ENCODE data around the gene ZMIZ1.

ZMIZ1 gene

GRCh38 chr10:79079490-79080355 is 11.0 kb downstream of the ZMIZ1 start:
- H3K4me1 ChIP-seq (ENCODE audit: control insufficient read depth in 5 of 5, insufficient read depth in 5 of 5, low read length in 5 of 5) = peaks cover 54 to 100% (median 98%) of the 10 kb centered on the region in 5 donors
- H3K4me3 ChIP-seq (ENCODE audit: low read depth in 1 of 5, low read length in 5 of 5) = peak overlapping the region in 4 of 5 donors; percentile 11 to 36 (median 18)
- no peaks in the 10 kb centered on the region for H3K9me3 ChIP-seq (ENCODE audit: control insufficient read depth in 5 of 5, low read length in 5 of 5)
- H3K36me3 ChIP-seq (ENCODE audit: control insufficient read depth in 5 of 5, insufficient read depth in 5 of 5, low read length in 5 of 5) = peaks cover 0 to 3% (median 0%) of the 10 kb centered on the region in 5 donors
- H3K27ac ChIP-seq (ENCODE audit: low read depth, low read length) = peak overlapping the region; percentile 57
- no peaks in the 10 kb centered on the region for H3K27me3 ChIP-seq (ENCODE audit: control insufficient read depth in 5 of 5, insufficient read depth in 4 of 5, low read length in 5 of 5)
- H3K9ac ChIP-seq (ENCODE audit: low read length in 5 of 5) = peak overlapping the region in 2 of 5 donors; percentile 5 to 58

DNA sequence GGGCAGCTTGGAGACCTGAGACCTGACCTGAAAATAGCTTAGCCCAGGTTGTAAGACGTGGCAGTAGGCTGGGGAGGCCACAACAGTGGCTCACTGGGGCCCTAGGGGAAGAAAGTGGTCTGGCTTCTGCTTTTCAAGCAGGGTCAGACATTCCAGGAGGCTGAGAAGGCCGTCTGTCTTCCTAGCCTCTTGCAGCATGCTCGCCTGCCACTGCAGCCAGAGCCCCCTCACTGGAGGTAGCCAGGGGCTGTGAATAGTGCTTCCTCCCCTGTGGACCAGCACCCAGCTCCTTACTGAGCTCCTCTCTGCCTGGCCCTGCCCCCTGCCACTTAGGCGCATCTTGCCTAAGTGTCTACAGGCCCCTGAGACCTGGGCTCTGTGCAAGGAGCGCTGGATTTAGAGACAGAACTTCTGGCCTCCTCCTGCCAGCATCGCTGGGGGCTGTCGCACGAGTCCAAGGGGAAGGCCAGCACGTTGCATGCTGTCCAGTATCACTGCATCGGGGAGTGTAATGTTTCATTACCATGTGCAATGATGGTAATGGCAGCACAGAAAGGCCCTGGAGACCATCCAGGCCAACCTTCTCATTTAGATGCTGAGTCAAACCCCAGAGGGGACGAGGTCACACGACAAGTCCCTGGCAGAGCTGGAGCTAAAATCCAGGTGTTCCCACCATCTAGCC is 12.7 kb downstream of the ZMIZ1 start:
- Histone ChIP-seq H3K4me1 (ENCODE audit: control insufficient read depth in 5 of 5, insufficient read depth in 5 of 5, low read length in 5 of 5) (peaks cover 45 to 98% (median 96%) of the 10 kb centered on the region in 5 donors), H3K4me3 (ENCODE audit: low read depth in 1 of 5, low read length in 5 of 5) (no peak overlapping the region), H3K9ac (ENCODE audit: low read length in 5 of 5) (peak overlapping the region in 2 of 5 donors; percentile 36 to 37), H3K9me3 (ENCODE audit: control insufficient read depth in 5 of 5, low read length in 5 of 5) (no peaks in the 10 kb centered on the region), H3K27ac (ENCODE audit: low read depth, low read length) (peak overlapping the region; percentile 79), H3K36me3 (ENCODE audit: control insufficient read depth in 5 of 5, insufficient read depth in 5 of 5, low read length in 5 of 5) (peaks cover 0 to 3% (median 0%) of the 10 kb centered on the region in 5 donors), H3K27me3 (ENCODE audit: control insufficient read depth in 5 of 5, insufficient read depth in 4 of 5, low read length in 5 of 5) (no peaks in the 10 kb centered on the region)

DNA sequence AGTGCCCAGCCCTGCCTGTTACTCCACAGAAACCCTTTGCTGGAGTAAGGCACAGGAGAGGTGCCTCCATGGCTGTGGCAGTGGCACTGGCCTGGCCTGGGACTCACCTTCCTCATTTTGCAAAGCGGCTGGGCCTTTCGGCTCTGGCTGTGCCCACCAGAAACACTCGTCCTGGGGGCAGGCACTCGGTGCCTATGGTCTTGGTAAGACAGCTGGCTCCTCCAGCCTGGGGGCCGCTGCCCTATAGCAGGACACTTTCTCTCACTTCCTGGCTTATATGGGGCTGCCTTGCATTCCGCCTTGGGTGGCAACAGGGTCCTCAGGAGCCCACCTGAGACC is 13.2 kb downstream of the ZMIZ1 start:
- Histone ChIP-seq H3K9me3 (ENCODE audit: control insufficient read depth in 5 of 5, low read length in 5 of 5) (no peaks in the 10 kb centered on the region), H3K9ac (ENCODE audit: low read length in 5 of 5) (peak overlapping the region in 1 of 5 donors; percentile 19), H3K4me3 (ENCODE audit: low read depth in 1 of 5, low read length in 5 of 5) (no peak overlapping the region), H3K27me3 (ENCODE audit: control insufficient read depth in 5 of 5, insufficient read depth in 4 of 5, low read length in 5 of 5) (no peaks in the 10 kb centered on the region), H3K27ac (ENCODE audit: low read depth, low read length) (peak overlapping the region; percentile 79), H3K36me3 (ENCODE audit: control insufficient read depth in 5 of 5, insufficient read depth in 5 of 5, low read length in 5 of 5) (peaks cover 0 to 3% (median 0%) of the 10 kb centered on the region in 5 donors), H3K4me1 (ENCODE audit: control insufficient read depth in 5 of 5, insufficient read depth in 5 of 5, low read length in 5 of 5) (peaks cover 41 to 96% (median 94%) of the 10 kb centered on the region in 5 donors)

GRCh38 chr10:79082631-79083596 is 14.1 kb downstream of the ZMIZ1 start:
- Histone ChIP-seq H3K4me3 (ENCODE audit: low read depth in 1 of 5, low read length in 5 of 5) (no peak overlapping the region), H3K4me1 (ENCODE audit: control insufficient read depth in 5 of 5, insufficient read depth in 5 of 5, low read length in 5 of 5) (peaks cover 49 to 96% (median 94%) of the 10 kb centered on the region in 5 donors), H3K9me3 (ENCODE audit: control insufficient read depth in 5 of 5, low read length in 5 of 5) (no peaks in the 10 kb centered on the region), H3K9ac (ENCODE audit: low read length in 5 of 5) (peak overlapping the region in 3 of 5 donors; percentile 48 to 65 (median 55)), H3K36me3 (ENCODE audit: control insufficient read depth in 5 of 5, insufficient read depth in 5 of 5, low read length in 5 of 5) (no peaks in the 10 kb centered on the region), H3K27ac (ENCODE audit: low read depth, low read length) (peak overlapping the region; percentile 79), H3K27me3 (ENCODE audit: control insufficient read depth in 5 of 5, insufficient read depth in 4 of 5, low read length in 5 of 5) (no peaks in the 10 kb centered on the region)

- H3K27ac ChIP-seq (ENCODE audit: low read depth, low read length) = peak overlapping the region; percentile 79
- peaks cover 43 to 96% (median 95%) of the 10 kb centered on the region in 5 donors for H3K4me1 ChIP-seq (ENCODE audit: control insufficient read depth in 5 of 5, insufficient read depth in 5 of 5, low read length in 5 of 5)
- H3K36me3 ChIP-seq (ENCODE audit: control insufficient read depth in 5 of 5, insufficient read depth in 5 of 5, low read length in 5 of 5) = peaks cover 0 to 5% (median 2%) of the 10 kb centered on the region in 5 donors
- H3K27me3 ChIP-seq (ENCODE audit: control insufficient read depth in 5 of 5, insufficient read depth in 4 of 5, low read length in 5 of 5) = no peaks in the 10 kb centered on the region
- H3K9ac ChIP-seq (ENCODE audit: low read length in 5 of 5) = peak overlapping the region in 2 of 5 donors; percentile 28 to 55
- peak overlapping the region in 4 of 5 donors; percentile 10 to 19 (median 12) for H3K4me3 ChIP-seq (ENCODE audit: low read depth in 1 of 5, low read length in 5 of 5)
- H3K9me3 ChIP-seq (ENCODE audit: control insufficient read depth in 5 of 5, low read length in 5 of 5) = no peaks in the 10 kb centered on the region
Observed at GRCh38 chr10:79084012-79084971, 15.5 kb downstream of the ZMIZ1 start.

- no peak overlapping the region for H3K4me3 ChIP-seq (ENCODE audit: low read depth in 1 of 5, low read length in 5 of 5)
- peak overlapping the region; percentile 79 for H3K27ac ChIP-seq (ENCODE audit: low read depth, low read length)
- no peaks in the 10 kb centered on the region for H3K9me3 ChIP-seq (ENCODE audit: control insufficient read depth in 5 of 5, low read length in 5 of 5)
- peaks cover 0 to 5% (median 2%) of the 10 kb centered on the region in 5 donors for H3K36me3 ChIP-seq (ENCODE audit: control insufficient read depth in 5 of 5, insufficient read depth in 5 of 5, low read length in 5 of 5)
- no peaks in the 10 kb centered on the region for H3K27me3 ChIP-seq (ENCODE audit: control insufficient read depth in 5 of 5, insufficient read depth in 4 of 5, low read length in 5 of 5)
- peak overlapping the region in 1 of 5 donors; percentile 13 for H3K9ac ChIP-seq (ENCODE audit: low read length in 5 of 5)
- peaks cover 39 to 94% (median 94%) of the 10 kb centered on the region in 5 donors for H3K4me1 ChIP-seq (ENCODE audit: control insufficient read depth in 5 of 5, insufficient read depth in 5 of 5, low read length in 5 of 5)
Observed at GRCh38 chr10:79084972-79085597, 16.3 kb downstream of the ZMIZ1 start.

DNA sequence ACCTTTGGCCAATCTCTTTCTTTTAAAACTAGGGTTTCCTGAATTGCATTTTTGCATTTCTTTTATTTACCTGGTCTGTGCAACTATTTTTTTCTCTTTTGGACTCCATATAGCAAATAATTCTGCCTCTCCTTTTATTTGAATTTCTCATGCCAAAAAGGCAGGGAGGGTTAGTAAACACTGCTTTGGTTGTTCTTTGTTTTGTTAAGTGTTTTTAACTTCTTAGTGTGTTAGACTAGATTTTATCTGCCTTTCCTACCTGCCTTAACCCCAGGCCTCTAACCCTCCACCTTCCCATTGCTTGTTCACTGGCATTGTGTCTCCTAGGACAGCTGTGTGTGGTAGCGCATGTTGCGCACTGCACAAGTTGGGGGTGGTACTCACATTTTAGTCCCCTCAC is 18.1 kb downstream of the ZMIZ1 start:
- H3K4me1 ChIP-seq (ENCODE audit: control insufficient read depth in 5 of 5, insufficient read depth in 5 of 5, low read length in 5 of 5) = peaks cover 32 to 95% (median 93%) of the 10 kb centered on the region in 5 donors
- no peaks in the 10 kb centered on the region for H3K9me3 ChIP-seq (ENCODE audit: control insufficient read depth in 5 of 5, low read length in 5 of 5)
- no peaks in the 10 kb centered on the region for H3K27me3 ChIP-seq (ENCODE audit: control insufficient read depth in 5 of 5, insufficient read depth in 4 of 5, low read length in 5 of 5)
- H3K4me3 ChIP-seq (ENCODE audit: low read depth in 1 of 5, low read length in 5 of 5) = no peak overlapping the region
- H3K27ac ChIP-seq (ENCODE audit: low read depth, low read length) = peak overlapping the region; percentile 57
- H3K36me3 ChIP-seq (ENCODE audit: control insufficient read depth in 5 of 5, insufficient read depth in 5 of 5, low read length in 5 of 5) = peaks cover 0 to 5% (median 2%) of the 10 kb centered on the region in 5 donors
- H3K9ac ChIP-seq (ENCODE audit: low read length in 5 of 5) = peak overlapping the region in 1 of 5 donors; percentile 7

DNA sequence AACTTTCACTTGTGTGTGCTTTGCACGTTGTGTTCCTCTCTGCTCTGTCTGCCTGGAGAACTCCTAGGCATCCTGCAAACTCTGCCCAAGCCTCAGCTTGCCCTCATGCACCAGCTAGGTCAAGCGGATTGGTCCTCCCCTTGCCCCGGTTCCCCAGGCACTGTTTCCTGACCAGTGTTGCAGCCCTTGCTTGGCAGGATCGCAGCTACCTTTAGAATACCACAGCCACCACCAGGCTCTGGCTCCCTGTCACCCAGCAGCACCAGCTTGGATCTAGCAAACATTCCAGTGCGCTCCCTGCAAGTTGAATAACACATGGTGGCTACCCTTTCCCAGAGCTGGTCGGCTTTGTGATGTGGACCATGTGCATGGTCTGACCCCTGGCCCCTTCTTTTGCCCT is 19.0 kb downstream of the ZMIZ1 start:
- H3K4me1 ChIP-seq (ENCODE audit: control insufficient read depth in 5 of 5, insufficient read depth in 5 of 5, low read length in 5 of 5) = peaks cover 32 to 95% (median 93%) of the 10 kb centered on the region in 5 donors

More for the DNA sequence above, 19.0 kb downstream of the ZMIZ1 start:
- no peaks in the 10 kb centered on the region for H3K9me3 ChIP-seq (ENCODE audit: control insufficient read depth in 5 of 5, low read length in 5 of 5)
- H3K4me3 ChIP-seq (ENCODE audit: low read depth in 1 of 5, low read length in 5 of 5) = peak overlapping the region in 1 of 5 donors; percentile 36
- H3K27ac ChIP-seq (ENCODE audit: low read depth, low read length) = peak overlapping the region; percentile 57
- no peak overlapping the region for H3K9ac ChIP-seq (ENCODE audit: low read length in 5 of 5)
- peaks cover 0 to 7% (median 2%) of the 10 kb centered on the region in 5 donors for H3K36me3 ChIP-seq (ENCODE audit: control insufficient read depth in 5 of 5, insufficient read depth in 5 of 5, low read length in 5 of 5)
- no peaks in the 10 kb centered on the region for H3K27me3 ChIP-seq (ENCODE audit: control insufficient read depth in 5 of 5, insufficient read depth in 4 of 5, low read length in 5 of 5)
